GM12875 (cell line): ENCODE data around the gene C22orf39.

Source experiments
- H3K4me3 ChIP-seq: one replicate; pipeline ENCODE4 v1.5.1; 2011; ENCODE audit warnings: low read depth, low read length, control low read depth
- TF ChIP-seq, protein P1 (sequence below): IDR thresholded peaks from 2 replicates; pipeline ENCODE4 v1.5.1; 2011; ENCODE audit warnings: low read depth, mild to moderate bottlenecking, control low read depth, inconsistent platforms, low read length, moderate library complexity, borderline replicate concordance; ENCODE audit not compliant: insufficient read depth

The C22orf39 gene

GRCh38 chr22:19404676-19405075, 42.8 kb downstream of the C22orf39 start:
- no peak overlapping the region for H3K4me3 ChIP-seq
- TF ChIP-seq, protein P1, sequence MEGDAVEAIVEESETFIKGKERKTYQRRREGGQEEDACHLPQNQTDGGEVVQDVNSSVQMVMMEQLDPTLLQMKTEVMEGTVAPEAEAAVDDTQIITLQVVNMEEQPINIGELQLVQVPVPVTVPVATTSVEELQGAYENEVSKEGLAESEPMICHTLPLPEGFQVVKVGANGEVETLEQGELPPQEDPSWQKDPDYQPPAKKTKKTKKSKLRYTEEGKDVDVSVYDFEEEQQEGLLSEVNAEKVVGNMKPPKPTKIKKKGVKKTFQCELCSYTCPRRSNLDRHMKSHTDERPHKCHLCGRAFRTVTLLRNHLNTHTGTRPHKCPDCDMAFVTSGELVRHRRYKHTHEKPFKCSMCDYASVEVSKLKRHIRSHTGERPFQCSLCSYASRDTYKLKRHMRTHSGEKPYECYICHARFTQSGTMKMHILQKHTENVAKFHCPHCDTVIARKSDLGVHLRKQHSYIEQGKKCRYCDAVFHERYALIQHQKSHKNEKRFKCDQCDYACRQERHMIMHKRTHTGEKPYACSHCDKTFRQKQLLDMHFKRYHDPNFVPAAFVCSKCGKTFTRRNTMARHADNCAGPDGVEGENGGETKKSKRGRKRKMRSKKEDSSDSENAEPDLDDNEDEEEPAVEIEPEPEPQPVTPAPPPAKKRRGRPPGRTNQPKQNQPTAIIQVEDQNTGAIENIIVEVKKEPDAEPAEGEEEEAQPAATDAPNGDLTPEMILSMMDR: no peak

DNA sequence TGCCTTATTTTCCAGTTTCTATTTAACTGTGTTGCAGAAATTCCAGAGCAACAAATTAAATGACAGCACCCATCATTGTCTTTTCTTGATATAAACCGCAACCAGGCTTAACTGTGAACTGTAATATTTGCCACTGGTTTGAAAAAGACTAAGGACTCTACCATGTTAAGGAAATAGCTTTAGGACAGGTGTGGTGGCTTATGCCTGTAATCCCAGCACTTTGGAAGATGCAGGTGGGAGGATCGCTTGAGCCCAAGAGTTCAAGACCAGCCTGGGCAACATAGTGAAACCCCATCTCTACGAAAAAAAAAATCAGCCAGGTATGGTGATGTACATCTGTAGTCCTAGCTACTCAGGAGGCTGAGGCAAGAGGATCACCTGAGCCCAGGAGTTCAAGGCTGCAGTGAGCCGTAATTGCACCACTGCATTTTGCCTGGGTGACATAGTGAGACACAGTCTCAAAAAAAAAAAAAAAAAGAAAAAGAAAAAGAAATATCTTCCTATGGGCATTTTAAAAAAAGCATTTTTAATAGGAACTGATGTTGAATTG, 44.8 kb downstream of the C22orf39 start:
- H3K4me3 ChIP-seq: no peak overlapping the region
- TF ChIP-seq, protein P1: no peak

DNA sequence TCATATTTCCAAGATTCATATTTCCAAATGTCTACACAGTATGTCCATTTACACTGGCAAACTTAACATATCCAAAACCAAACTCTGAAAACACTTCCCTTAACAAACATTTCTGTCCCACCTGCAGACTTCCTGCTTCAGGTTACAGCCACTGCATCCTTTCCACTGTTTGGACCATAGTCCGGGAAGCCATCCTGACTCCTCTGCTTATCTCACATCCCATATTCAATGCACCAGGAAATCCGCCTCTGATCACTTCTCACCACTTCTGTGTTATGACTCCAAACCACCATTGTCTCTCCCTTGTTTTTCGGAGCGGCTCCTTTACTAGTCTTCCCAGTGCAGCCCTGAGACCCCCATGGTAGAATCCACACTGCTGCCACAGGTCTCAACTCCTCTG, 46.0 kb downstream of the C22orf39 start:
- no peak overlapping the region for H3K4me3 ChIP-seq
- TF ChIP-seq, protein P1: no peak

DNA sequence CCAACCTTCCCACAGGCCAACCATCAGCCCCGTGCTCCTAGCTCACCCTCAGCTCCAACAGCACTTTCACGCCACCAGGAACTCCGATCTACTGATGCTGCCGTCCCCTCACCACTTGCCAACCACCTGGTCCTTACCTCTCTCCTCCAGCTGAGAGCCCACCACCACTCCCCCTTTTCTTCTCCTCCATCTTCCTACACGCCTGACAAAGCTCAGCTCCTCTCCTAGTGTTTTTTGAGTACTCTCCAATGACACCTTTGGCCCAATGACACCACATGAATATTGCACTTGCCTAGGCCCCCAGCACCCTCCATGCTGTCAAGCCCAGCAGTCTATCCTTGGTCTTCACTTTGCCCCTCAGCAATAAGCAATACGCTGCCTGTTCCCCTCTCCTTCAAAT, 46.6 kb downstream of the C22orf39 start:
- TF ChIP-seq, protein P1: no peak

GRCh38 chr22:19398652-19399051, 48.9 kb downstream of the C22orf39 start:
- TF ChIP-seq, protein P1: no peak
- H3K4me3 ChIP-seq: no peak overlapping the region

More for the DNA sequence above, 46.6 kb downstream of the C22orf39 start:
- H3K4me3 ChIP-seq: no peak overlapping the region

- H3K4me3 ChIP-seq: no peak overlapping the region
These were observed 49.3 kb downstream of the C22orf39 start for GRCh38 chr22:19398206-19398605.

DNA sequence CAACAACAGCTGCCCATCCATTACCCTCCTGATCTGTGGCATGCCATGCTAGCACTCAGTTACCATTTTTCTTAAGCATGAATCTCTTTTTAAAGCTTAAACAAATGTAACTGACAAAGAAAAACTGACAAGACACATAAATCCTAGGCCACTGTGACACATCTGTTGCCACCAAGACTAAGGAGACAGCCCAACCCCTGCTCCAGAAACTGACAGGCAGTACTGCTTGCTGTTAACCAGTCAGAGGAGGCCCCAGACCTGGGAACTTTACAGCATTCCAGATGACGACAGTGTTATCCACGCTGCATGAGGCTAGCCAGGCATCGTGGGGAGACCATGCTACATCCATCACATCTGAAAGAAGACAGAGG, 49.8 kb downstream of the C22orf39 start:
- H3K4me3 ChIP-seq: no peak overlapping the region
- TF ChIP-seq, protein P1: no peak

More at GRCh38 chr22:19398206-19398605, 49.3 kb downstream of the C22orf39 start:
- TF ChIP-seq, protein P1: no peak
